DND-41 (cell line): ENCODE measurements around the gene TBC1D2B.

ENCODE experiments used
- EZH2 ChIP-seq: IDR thresholded peaks from 3 replicates; pipeline ENCODE4 v1.6.1; 2012; ENCODE audit warnings: borderline replicate concordance, low read depth, mild to moderate bottlenecking, moderate library complexity, low read length, inconsistent platforms; ENCODE audit not compliant: severe bottlenecking
- TF ChIP-seq, protein P1 (sequence below): IDR thresholded peaks from 2 replicates; pipeline ENCODE4 v1.5.1; 2012; ENCODE audit warnings: borderline replicate concordance, low read length, moderate library complexity, mild to moderate bottlenecking; ENCODE audit not compliant: poor library complexity, severe bottlenecking; ENCODE audit errors: extremely low read depth

DNA sequence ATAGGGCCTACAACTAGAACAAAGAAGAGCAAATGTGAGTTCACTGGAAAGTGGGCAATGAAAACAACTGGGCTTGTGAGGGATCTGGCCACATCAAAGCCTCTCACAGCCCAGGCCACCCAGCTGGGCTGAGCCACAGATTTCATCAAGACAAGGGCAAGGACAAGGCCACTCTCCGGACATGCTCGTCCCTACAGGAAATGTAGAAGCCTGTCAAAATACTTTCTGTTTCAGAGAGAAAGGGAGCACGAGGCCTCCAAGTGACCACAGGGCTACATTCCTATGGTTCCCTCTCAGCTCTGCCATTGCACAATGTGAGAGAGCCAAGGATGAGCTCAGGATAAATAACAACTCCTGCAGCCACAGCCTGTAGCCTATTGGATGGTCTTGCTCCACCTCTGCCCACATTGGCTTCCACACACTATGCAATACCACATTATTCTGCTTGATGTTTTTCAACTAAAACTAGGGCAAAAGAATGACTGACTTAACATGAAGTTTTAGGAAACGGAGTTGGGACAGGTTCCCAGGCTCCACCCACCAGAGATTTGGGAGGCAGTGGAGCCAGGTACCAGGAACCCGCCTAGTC, 12.1 kb downstream of the TBC1D2B start:
- TF ChIP-seq, protein P1, sequence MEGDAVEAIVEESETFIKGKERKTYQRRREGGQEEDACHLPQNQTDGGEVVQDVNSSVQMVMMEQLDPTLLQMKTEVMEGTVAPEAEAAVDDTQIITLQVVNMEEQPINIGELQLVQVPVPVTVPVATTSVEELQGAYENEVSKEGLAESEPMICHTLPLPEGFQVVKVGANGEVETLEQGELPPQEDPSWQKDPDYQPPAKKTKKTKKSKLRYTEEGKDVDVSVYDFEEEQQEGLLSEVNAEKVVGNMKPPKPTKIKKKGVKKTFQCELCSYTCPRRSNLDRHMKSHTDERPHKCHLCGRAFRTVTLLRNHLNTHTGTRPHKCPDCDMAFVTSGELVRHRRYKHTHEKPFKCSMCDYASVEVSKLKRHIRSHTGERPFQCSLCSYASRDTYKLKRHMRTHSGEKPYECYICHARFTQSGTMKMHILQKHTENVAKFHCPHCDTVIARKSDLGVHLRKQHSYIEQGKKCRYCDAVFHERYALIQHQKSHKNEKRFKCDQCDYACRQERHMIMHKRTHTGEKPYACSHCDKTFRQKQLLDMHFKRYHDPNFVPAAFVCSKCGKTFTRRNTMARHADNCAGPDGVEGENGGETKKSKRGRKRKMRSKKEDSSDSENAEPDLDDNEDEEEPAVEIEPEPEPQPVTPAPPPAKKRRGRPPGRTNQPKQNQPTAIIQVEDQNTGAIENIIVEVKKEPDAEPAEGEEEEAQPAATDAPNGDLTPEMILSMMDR: no peak
- no peak for TF ChIP-seq EZH2
